ENCODE data around the gene ATP2A3. TPM values are rescaled to one million over a fixed set of nuclear protein-coding genes. Genes with fewer than 3 reads are reported as not detected.

The ATP2A3 gene
- 10 to 100 TPM in 1 of 4 donors, 1 to 10 TPM in 3; 3.6 to 12.7 (median 5.0) TPM for total RNA-seq
- 100 to 1,000 TPM in 1 of 3 donors, 10 to 100 TPM in 2; 19.2 to 158 (median 21.6) TPM for polyA plus RNA-seq

DNA sequence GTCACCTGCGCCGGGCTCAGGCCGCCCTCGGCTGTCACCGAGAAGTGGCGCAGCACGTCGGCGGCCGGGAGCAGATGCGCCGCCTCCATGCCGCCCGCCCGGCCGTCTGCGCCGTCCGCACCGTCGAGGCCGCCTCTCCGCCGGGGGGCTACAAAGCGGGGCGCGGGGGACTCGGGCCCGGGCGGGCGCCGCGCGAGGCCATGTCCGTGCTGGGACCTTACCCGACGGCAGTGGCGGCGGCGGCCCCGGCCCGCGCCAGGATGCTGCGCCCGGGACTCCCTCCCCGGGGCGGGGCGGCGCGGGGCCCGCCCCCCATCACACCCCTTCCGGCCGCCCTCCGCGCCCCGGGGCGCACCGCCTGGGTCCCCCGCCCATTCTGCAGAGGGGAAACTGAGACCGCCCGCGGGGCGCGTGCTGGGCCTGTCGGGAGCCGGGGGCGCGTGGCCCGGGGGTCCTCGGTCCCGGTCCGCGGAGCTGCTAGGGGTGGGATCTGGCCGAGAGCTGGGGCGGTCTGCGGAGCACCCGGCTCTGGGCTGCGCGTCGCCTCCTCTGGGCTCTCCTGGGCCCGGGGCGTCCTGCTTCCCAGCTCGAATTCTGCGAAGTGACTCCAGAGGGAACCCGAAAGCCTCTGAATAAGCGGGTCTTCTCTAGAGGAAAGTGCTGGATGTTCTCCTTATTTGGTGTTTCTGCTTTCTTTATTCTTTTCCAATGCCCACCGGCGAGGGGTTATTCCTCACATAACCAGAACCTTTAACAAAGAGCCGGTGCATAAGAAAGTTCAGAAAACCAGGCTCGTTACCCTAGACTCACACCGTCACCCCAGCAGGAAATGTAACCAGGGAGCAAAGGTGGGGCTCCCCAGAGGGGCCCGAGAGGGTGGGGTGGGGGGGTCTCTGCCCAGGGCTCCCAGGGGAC, at the start of gene ATP2A3:
TSS of gene ATP2A3 (minus strand) at position 235 of the 915 bp plus-strand sequence. CDS start at position 89, 146 bp downstream.
- H3K27ac ChIP-seq, result peak within 1 kb of the TSS; percentile 44 to 67 (median 50)
- TF ChIP-seq POLR2A (IDR thresholded peaks at IDR 0.05) (peak in 1 of 2 donors; percentile 8), EP300 (IDR thresholded peaks at IDR 0.05) (no peak), POLR2AphosphoS5 (IDR thresholded peaks at IDR 0.05) (peak in 1 of 4 donors; percentile 12), CTCF (IDR thresholded peaks at IDR 0.05) (no peak)
- no peaks in the 10 kb centered on the region for H3K9me3 ChIP-seq
- WGBS, 2 donors, result 1% methylated on average over 92 of the region's 92 CpGs
- H3K27me3 ChIP-seq, result peaks cover 21 to 58% (median 40%) of the 10 kb centered on the region in 3 donors
- no peak for DNase-seq
- intact Hi-C loops (cut with DNase I), result no loop called here
- no peaks in the 10 kb centered on the region for H3K36me3 ChIP-seq
- H3K4me1 ChIP-seq, result peaks cover 0 to 36% (median 19%) of the 10 kb centered on the region in 4 donors
- peak within 1 kb of the TSS; percentile 14 to 55 (median 38) for H3K4me3 ChIP-seq

DNA sequence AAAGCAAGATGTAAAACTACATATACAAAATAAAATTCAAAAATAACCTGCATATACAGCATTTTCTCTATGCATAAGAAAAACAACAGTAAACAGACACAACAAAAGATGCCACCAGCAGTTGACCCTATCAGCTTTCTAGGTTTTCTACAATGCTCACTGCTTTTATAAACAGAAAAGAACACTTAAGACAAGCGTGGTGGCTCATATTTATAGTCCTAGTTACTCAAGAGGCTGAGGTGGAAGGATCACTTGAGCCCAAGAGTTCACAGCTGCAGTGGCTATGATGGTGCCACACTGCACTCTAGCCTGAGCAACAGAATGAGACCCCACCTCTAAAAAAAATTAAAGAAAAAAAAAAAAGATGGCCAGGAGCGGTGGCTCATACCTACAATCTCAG, 46.5 kb upstream of the ATP2A3 start:
- Histone ChIP-seq H3K4me3 (no peak overlapping the region), H3K27me3 (no peaks in the 10 kb centered on the region), H3K9me3 (no peaks in the 10 kb centered on the region), H3K4me1 (peaks cover 0 to 5% (median 0%) of the 10 kb centered on the region in 4 donors), H3K36me3 (peaks cover 26 to 85% (median 77%) of the 10 kb centered on the region in 4 donors), H3K27ac (no peak overlapping the region)
- TF ChIP-seq POLR2AphosphoS5 (IDR thresholded peaks at IDR 0.05), result no peak
- TF ChIP-seq CTCF (IDR thresholded peaks at IDR 0.05), result no peak
- no peak for TF ChIP-seq POLR2A (IDR thresholded peaks at IDR 0.05)
- TF ChIP-seq EP300 (IDR thresholded peaks at IDR 0.05), result no peak
- intact Hi-C loops (cut with DNase I), result no loop called here
- WGBS, 2 donors, result 73 to 87% methylated on average over 2 of the region's 2 CpGs
- no peak for DNase-seq

DNA sequence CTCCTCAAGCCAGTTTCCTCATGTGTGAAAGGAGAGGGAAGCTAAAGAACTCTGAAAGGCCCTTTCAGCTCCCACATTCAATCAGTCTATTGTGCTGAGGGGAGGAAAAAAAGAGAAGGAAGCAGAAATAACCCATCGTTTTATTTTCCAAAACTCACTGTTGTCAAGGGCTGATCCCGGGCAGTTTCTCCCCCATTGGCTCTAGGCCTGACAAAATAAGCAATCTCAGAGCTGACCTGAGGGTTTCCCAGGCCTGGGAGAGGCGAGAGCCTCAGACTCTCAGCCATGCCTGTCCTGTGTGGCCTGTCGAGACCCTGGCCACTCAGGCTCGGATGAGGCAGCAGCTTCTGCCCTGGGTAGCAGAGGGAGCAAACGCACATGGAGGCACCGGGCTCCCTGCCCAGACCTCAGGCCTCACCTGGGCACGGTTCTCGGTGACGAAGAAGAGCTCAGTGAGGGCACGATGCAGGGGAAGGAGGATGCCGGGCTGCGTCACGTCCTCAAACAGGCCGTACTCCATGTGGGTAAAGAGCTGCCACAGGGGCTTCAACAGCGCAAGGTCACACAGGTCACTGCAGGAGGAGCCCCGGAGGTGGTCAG, 45.0 kb upstream of the ATP2A3 start:
- DNase-seq, result no peak
- H3K27ac ChIP-seq, result peak overlapping the region; percentile 38 to 71 (median 47)
- H3K4me3 ChIP-seq, result no peak overlapping the region
- peaks cover 0 to 11% (median 7%) of the 10 kb centered on the region in 4 donors for H3K4me1 ChIP-seq
- whole genome bisulfite sequencing, 2 donors, result 87 to 90% methylated on average over 17 of the region's 17 CpGs
- intact Hi-C loops (cut with DNase I), result loop anchor here (5.0 kb wide), 1 partner anchor 272 kb away; no protein-coding TSS in a partner anchor
- no peaks in the 10 kb centered on the region for H3K9me3 ChIP-seq
- no peaks in the 10 kb centered on the region for H3K27me3 ChIP-seq
- peaks cover 15 to 75% (median 66%) of the 10 kb centered on the region in 4 donors for H3K36me3 ChIP-seq
- TF ChIP-seq CTCF (IDR thresholded peaks at IDR 0.05), result no peak
- no peak for TF ChIP-seq POLR2AphosphoS5 (IDR thresholded peaks at IDR 0.05)
- TF ChIP-seq EP300 (IDR thresholded peaks at IDR 0.05), result no peak
- TF ChIP-seq POLR2A (IDR thresholded peaks at IDR 0.05), result no peak

- 91 to 92% methylated on average over 26 of the region's 26 CpGs for WGBS, 2 donors
- H3K9me3 ChIP-seq, result no peaks in the 10 kb centered on the region
- DNase-seq, result peak; percentile 61
- peaks cover 0 to 4% (median 0%) of the 10 kb centered on the region in 3 donors for H3K27me3 ChIP-seq
- H3K4me1 ChIP-seq, result peaks cover 0 to 17% (median 14%) of the 10 kb centered on the region in 4 donors
- H3K36me3 ChIP-seq, result peaks cover 10 to 68% (median 59%) of the 10 kb centered on the region in 4 donors
- peak overlapping the region; percentile 38 to 71 (median 47) for H3K27ac ChIP-seq
- TF ChIP-seq EP300 (IDR thresholded peaks at IDR 0.05), result no peak
- H3K4me3 ChIP-seq, result no peak overlapping the region
- intact Hi-C loops (cut with DNase I), result loop anchor here (5.0 kb wide), 1 partner anchor 271 kb away; no protein-coding TSS in a partner anchor
Measured at GRCh38 chr17:4008441-4009185, 44.4 kb upstream of the ATP2A3 start.
